Mesenchymal stem cell (in vitro differentiated cells and primary cell): ENCODE measurements around the gene NKAIN4.

ENCODE experiments used
- DNase-seq: peaks from one replicate; pipeline ENCODE4 v3.0.0-alpha.2; 2013
- H2AFZ ChIP-seq: one replicate; pipeline ENCODE4 v1.6.1; 2013; ENCODE audit warnings: low read depth, mild to moderate bottlenecking, control low read depth, inconsistent platforms, low read length, moderate library complexity
- H2AK5ac ChIP-seq: 2 replicates; pipeline ENCODE4 v1.6.1; 2013; ENCODE audit warnings: low read length, moderate library complexity, mild to moderate bottlenecking, inconsistent platforms; ENCODE audit not compliant: severe bottlenecking
- H2BK120ac ChIP-seq: one replicate; pipeline ENCODE4 v1.6.1; 2013; ENCODE audit warnings: low read depth, mild to moderate bottlenecking, inconsistent platforms, low read length, moderate library complexity
- H2BK12ac ChIP-seq, 2 experiments: one replicate each; pipeline ENCODE4 v1.6.1; 2013; ENCODE audit warnings: inconsistent platforms in 2 of 2, low read length in 2 of 2, mild to moderate bottlenecking in 2 of 2, moderate library complexity in 2 of 2, control low read depth in 1 of 2
- H2BK15ac ChIP-seq: one replicate; pipeline ENCODE4 v1.6.1; 2013; ENCODE audit warnings: mild to moderate bottlenecking, low read depth, inconsistent platforms; ENCODE audit not compliant: poor library complexity, severe bottlenecking
- H2BK5ac ChIP-seq: 2 replicates; pipeline ENCODE4 v1.6.1; 2013; ENCODE audit warnings: low read depth, mild to moderate bottlenecking, low read length, control low read depth, inconsistent platforms; ENCODE audit not compliant: poor library complexity, severe bottlenecking
- H3K14ac ChIP-seq, 2 experiments: one replicate each; pipeline ENCODE4 v1.6.1; 2013; ENCODE audit warnings: inconsistent platforms in 2 of 2, low read length in 2 of 2, control low read depth in 1 of 2, mild to moderate bottlenecking in 1 of 2, moderate library complexity in 1 of 2
- H3K18ac ChIP-seq, 2 experiments: one replicate each; pipeline ENCODE4 v1.6.1; 2013; ENCODE audit warnings: inconsistent platforms in 2 of 2, low read length in 2 of 2, control low read depth in 1 of 2, low read depth in 1 of 2, mild to moderate bottlenecking in 1 of 2
- H3K23ac ChIP-seq, 2 experiments: one replicate each; pipeline ENCODE4 v1.6.1; 2013; ENCODE audit warnings: inconsistent platforms in 2 of 2, low read length in 2 of 2, mild to moderate bottlenecking in 2 of 2, moderate library complexity in 2 of 2, control low read depth in 1 of 2
- H3K27ac ChIP-seq: 2 replicates; pipeline ENCODE4 v1.5.1; 2013; ENCODE audit warnings: mild to moderate bottlenecking, moderate library complexity, low read length, control low read depth, inconsistent platforms; ENCODE audit not compliant: poor library complexity, severe bottlenecking
- H3K27me3 ChIP-seq, 2 experiments: 2 replicates each; pipeline versions ENCODE4 v1.6.1 to v1.7.0; 2013; ENCODE audit warnings: low read length in 2 of 2, mild to moderate bottlenecking in 2 of 2, moderate library complexity in 2 of 2, control low read depth in 1 of 2, inconsistent platforms in 1 of 2; ENCODE audit not compliant: control insufficient read depth in 1 of 2, insufficient read depth in 1 of 2
- H3K36me3 ChIP-seq, 2 experiments: 2 replicates each; pipeline versions ENCODE4 v1.6.1 to v1.7.0; 2013; ENCODE audit warnings: low read length in 2 of 2, control low read depth in 1 of 2, inconsistent platforms in 1 of 2, low read depth in 1 of 2, mild to moderate bottlenecking in 1 of 2; ENCODE audit not compliant: insufficient read depth in 2 of 2, control insufficient read depth in 1 of 2
- H3K4ac ChIP-seq, 2 experiments: one replicate each; pipeline ENCODE4 v1.6.1; 2013; ENCODE audit warnings: inconsistent platforms in 2 of 2, low read length in 2 of 2, mild to moderate bottlenecking in 2 of 2, moderate library complexity in 2 of 2, control low read depth in 1 of 2, low read depth in 1 of 2
- H3K4me1 ChIP-seq: 2 replicates; pipeline ENCODE4 v1.6.1; 2013; ENCODE audit warnings: low read depth, low read length, control low read depth; ENCODE audit not compliant: control insufficient read depth, insufficient read depth
- H3K4me2 ChIP-seq: 2 replicates; pipeline ENCODE4 v1.6.1; 2013; ENCODE audit warnings: low read length, mild to moderate bottlenecking, inconsistent platforms; ENCODE audit not compliant: poor library complexity, severe bottlenecking
- H3K4me3 ChIP-seq, 2 experiments: 2 replicates each; pipeline versions ENCODE4 v1.5.1 to v1.7.0; 2013; ENCODE audit warnings: low read length in 2 of 2, mild to moderate bottlenecking in 2 of 2, control low read depth in 1 of 2, low read depth in 1 of 2; ENCODE audit not compliant: insufficient read depth in 1 of 2
- H3K79me1 ChIP-seq: replicated peaks from 2 replicates; pipeline ENCODE4 v1.6.1; 2013; ENCODE audit warnings: mild to moderate bottlenecking, control low read depth, low read length, inconsistent platforms; ENCODE audit not compliant: poor library complexity, severe bottlenecking
- H3K9ac ChIP-seq: 2 replicates; pipeline ENCODE4 v1.7.0; 2013; ENCODE audit warnings: mild to moderate bottlenecking, low read length, moderate library complexity
- H3K9me3 ChIP-seq: 2 replicates; pipeline ENCODE4 v1.7.0; 2013; ENCODE audit warnings: mild to moderate bottlenecking, low read length; ENCODE audit not compliant: control insufficient read depth
- H4K8ac ChIP-seq: one replicate; pipeline ENCODE4 v1.6.1; 2013; ENCODE audit warnings: inconsistent platforms, mild to moderate bottlenecking, low read length, moderate library complexity
- H4K91ac ChIP-seq: one replicate; pipeline ENCODE4 v1.6.1; 2013; ENCODE audit warnings: mild to moderate bottlenecking, low read length, inconsistent platforms
- whole genome bisulfite sequencing: methylation state at CpG from one replicate; pipeline ENCODE4 v1.1.7; 2013; ENCODE audit warnings: mixed read lengths; 5-methylcytosine and 5-hydroxymethylcytosine counted together

Gene NKAIN4

GRCh38 chr20:63276956-63277355, 22.7 kb upstream of the NKAIN4 start:
- H3K4ac ChIP-seq: no peak overlapping the region
- peaks cover 62 to 73% of the 10 kb centered on the region in 2 experiments for H3K36me3 ChIP-seq
- 97% methylated on average over 20 of the region's 20 CpGs for WGBS
- H3K27me3 ChIP-seq: no peaks in the 10 kb centered on the region
- H3K18ac ChIP-seq: no peak overlapping the region
- H2BK120ac ChIP-seq: no peak overlapping the region
- DNase-seq: no peak
- H3K14ac ChIP-seq: no peak overlapping the region
- H2AFZ ChIP-seq: no peak overlapping the region
- H2BK15ac ChIP-seq: no peak overlapping the region
- no peak overlapping the region for H3K4me2 ChIP-seq
- peaks cover 28% of the 10 kb centered on the region for H3K4me1 ChIP-seq
- no peak overlapping the region for H3K9ac ChIP-seq
- H3K4me3 ChIP-seq: no peak overlapping the region
- no peak overlapping the region for H4K91ac ChIP-seq
- no peak overlapping the region for H2AK5ac ChIP-seq
- H4K8ac ChIP-seq: no peak overlapping the region
- no peak overlapping the region for H2BK5ac ChIP-seq
- H3K9me3 ChIP-seq: no peaks in the 10 kb centered on the region
- H3K23ac ChIP-seq: no peak overlapping the region
- peaks cover 33% of the 10 kb centered on the region for H3K79me1 ChIP-seq
- H3K27ac ChIP-seq: no peak overlapping the region
- no peak overlapping the region for H2BK12ac ChIP-seq

DNA sequence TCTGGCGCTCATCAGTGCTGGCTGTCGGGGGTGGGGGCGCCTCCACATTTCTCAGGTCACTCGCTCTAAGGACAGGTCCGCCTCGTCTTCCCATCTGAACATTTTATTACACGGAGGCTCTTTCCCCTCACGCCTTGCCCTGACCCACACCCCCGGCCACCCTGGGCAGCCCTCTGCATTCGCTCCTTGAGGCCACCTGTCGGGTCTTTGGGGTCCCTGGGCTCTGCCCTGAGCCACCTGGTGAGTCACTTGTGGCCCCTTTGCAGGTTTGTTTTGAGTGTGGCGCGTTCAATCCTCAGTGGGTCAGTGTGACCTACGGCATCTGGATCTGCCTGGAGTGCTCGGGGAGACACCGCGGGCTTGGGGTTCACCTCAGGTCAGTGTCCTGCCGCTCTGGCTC, 21.6 kb upstream of the NKAIN4 start:
- Histone ChIP-seq H2BK120ac (no peak overlapping the region), H3K4me1 (peaks cover 29% of the 10 kb centered on the region), H2AK5ac (no peak overlapping the region), H2BK5ac (no peak overlapping the region), H4K91ac (no peak overlapping the region), H3K9me3 (no peaks in the 10 kb centered on the region), H3K36me3 (peaks cover 50 to 64% of the 10 kb centered on the region in 2 experiments), H3K23ac (peak overlapping the region in 1 of 2 experiments; percentile 26), H3K27me3 (no peaks in the 10 kb centered on the region), H3K18ac (no peak overlapping the region), H2AFZ (no peak overlapping the region), H3K79me1 (peaks cover 29% of the 10 kb centered on the region), H3K27ac (no peak overlapping the region), H3K4me2 (no peak overlapping the region), H3K9ac (no peak overlapping the region), H3K4me3 (no peak overlapping the region), H4K8ac (no peak overlapping the region), H2BK15ac (no peak overlapping the region), H3K14ac (no peak overlapping the region), H3K4ac (no peak overlapping the region), H2BK12ac (no peak overlapping the region)
- 96% methylated on average over 18 of the region's 18 CpGs for WGBS
- no peak for DNase-seq

- no peak overlapping the region for H2AFZ ChIP-seq
- H3K23ac ChIP-seq: no peak overlapping the region
- peak overlapping the region; percentile 27 for H3K27ac ChIP-seq
- no peak overlapping the region for H2BK15ac ChIP-seq
- H3K4me3 ChIP-seq: peak overlapping the region in 1 of 2 experiments; percentile 57
- H3K27me3 ChIP-seq: peaks cover 0 to 2% of the 10 kb centered on the region in 2 experiments
- H3K9ac ChIP-seq: peak overlapping the region; percentile 63
- no peak overlapping the region for H2BK5ac ChIP-seq
- peaks cover 38 to 62% of the 10 kb centered on the region in 2 experiments for H3K36me3 ChIP-seq
- peak overlapping the region; percentile 53 for H3K4me2 ChIP-seq
- no peaks in the 10 kb centered on the region for H3K9me3 ChIP-seq
- H2AK5ac ChIP-seq: no peak overlapping the region
- H4K91ac ChIP-seq: peak overlapping the region; percentile 53
- no peak overlapping the region for H3K14ac ChIP-seq
- H3K4ac ChIP-seq: no peak overlapping the region
- no peak overlapping the region for H2BK12ac ChIP-seq
- no peak overlapping the region for H3K18ac ChIP-seq
- DNase-seq: no peak
- H2BK120ac ChIP-seq: no peak overlapping the region
- WGBS: 90% methylated on average over 17 of the region's 17 CpGs
- peaks cover 23% of the 10 kb centered on the region for H3K79me1 ChIP-seq
- H4K8ac ChIP-seq: no peak overlapping the region
- H3K4me1 ChIP-seq: peaks cover 29% of the 10 kb centered on the region
These were observed 20.3 kb upstream of the NKAIN4 start for GRCh38 chr20:63274381-63275228.

GRCh38 chr20:63273635-63274380, 19.5 kb upstream of the NKAIN4 start:
- H3K14ac ChIP-seq: peak overlapping the region in 1 of 2 experiments; percentile 93
- 38% methylated on average over 16 of the region's 20 CpGs for WGBS

More at GRCh38 chr20:63273635-63274380, 19.5 kb upstream of the NKAIN4 start:
- H2AFZ ChIP-seq: no peak overlapping the region
- peak overlapping the region; percentile 5 for H4K8ac ChIP-seq
- H3K27me3 ChIP-seq: peaks cover 0 to 10% of the 10 kb centered on the region in 2 experiments
- peak overlapping the region in 1 of 2 experiments; percentile 37 for H3K18ac ChIP-seq
- no peak overlapping the region for H2AK5ac ChIP-seq
- no peak overlapping the region for H2BK120ac ChIP-seq
- peak overlapping the region; percentile 66 for H3K27ac ChIP-seq
- peaks cover 33% of the 10 kb centered on the region for H3K4me1 ChIP-seq
- peak overlapping the region in 1 of 2 experiments; percentile 21 for H2BK12ac ChIP-seq
- H3K36me3 ChIP-seq: peaks cover 30 to 59% of the 10 kb centered on the region in 2 experiments
- H4K91ac ChIP-seq: no peak overlapping the region
- peak overlapping the region; percentile 96 for H3K9ac ChIP-seq
- peak overlapping the region in 1 of 2 experiments; percentile 45 for H3K4ac ChIP-seq
- no peak overlapping the region for H2BK5ac ChIP-seq
- H3K23ac ChIP-seq: no peak overlapping the region
- H3K4me3 ChIP-seq: peak overlapping the region; percentile 59 to 94
- H2BK15ac ChIP-seq: no peak overlapping the region
- no peaks in the 10 kb centered on the region for H3K9me3 ChIP-seq
- H3K79me1 ChIP-seq: peaks cover 21% of the 10 kb centered on the region
- H3K4me2 ChIP-seq: peak overlapping the region; percentile 83
- DNase-seq: peak; percentile 88
